Activated naive CD8-positive, alpha-beta T cell (primary cell): ENCODE results near the gene FGFBP2.

Experiments used
- H3K27ac Mint-ChIP-seq: one replicate; pipeline ENCODE4 v1.8.0; 2021; ENCODE audit warnings: mixed read lengths
- H3K27me3 Mint-ChIP-seq: one replicate; pipeline ENCODE4 v1.8.0; 2021; ENCODE audit warnings: mixed read lengths
- H3K36me3 Mint-ChIP-seq: one replicate; pipeline ENCODE4 v1.8.0; 2021; ENCODE audit warnings: mixed read lengths
- H3K4me1 Mint-ChIP-seq: one replicate; pipeline ENCODE4 v1.8.0; 2021; ENCODE audit warnings: low read depth, mixed read lengths
- H3K4me3 Mint-ChIP-seq: one replicate; pipeline ENCODE4 v1.8.0; 2021; ENCODE audit warnings: mild to moderate bottlenecking, mixed read lengths
- H3K9me3 Mint-ChIP-seq: one replicate; pipeline ENCODE4 v1.8.0; 2021; ENCODE audit warnings: low read depth, mixed read lengths

Gene FGFBP2

DNA sequence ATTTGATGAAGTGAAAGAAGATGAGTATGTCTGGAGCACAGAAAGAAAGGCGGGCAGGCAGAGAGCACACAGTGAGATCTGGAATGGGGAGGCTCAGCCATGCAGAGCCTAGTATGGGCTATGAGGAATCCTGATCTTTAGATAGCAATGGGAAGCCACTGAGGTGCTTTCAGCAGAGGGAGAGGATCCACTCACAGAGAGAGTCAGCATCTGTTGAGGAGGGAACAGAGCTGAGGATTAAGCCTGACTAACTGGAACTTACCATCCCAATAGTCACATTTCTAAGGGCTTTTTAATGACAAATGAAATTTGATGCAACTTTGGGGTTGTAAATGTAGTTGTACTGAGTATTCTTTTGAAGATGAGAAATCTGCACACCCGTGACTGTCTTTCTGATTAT, 20.6 kb upstream of the FGFBP2 start:
- H3K4me3 Mint-ChIP-seq: no peak overlapping the region
- H3K27me3 Mint-ChIP-seq: peaks cover 3% of the 10 kb centered on the region
- H3K36me3 Mint-ChIP-seq: no peaks in the 10 kb centered on the region
- H3K27ac Mint-ChIP-seq: no peak overlapping the region
- no peaks in the 10 kb centered on the region for H3K4me1 Mint-ChIP-seq
- H3K9me3 Mint-ChIP-seq: no peaks in the 10 kb centered on the region

DNA sequence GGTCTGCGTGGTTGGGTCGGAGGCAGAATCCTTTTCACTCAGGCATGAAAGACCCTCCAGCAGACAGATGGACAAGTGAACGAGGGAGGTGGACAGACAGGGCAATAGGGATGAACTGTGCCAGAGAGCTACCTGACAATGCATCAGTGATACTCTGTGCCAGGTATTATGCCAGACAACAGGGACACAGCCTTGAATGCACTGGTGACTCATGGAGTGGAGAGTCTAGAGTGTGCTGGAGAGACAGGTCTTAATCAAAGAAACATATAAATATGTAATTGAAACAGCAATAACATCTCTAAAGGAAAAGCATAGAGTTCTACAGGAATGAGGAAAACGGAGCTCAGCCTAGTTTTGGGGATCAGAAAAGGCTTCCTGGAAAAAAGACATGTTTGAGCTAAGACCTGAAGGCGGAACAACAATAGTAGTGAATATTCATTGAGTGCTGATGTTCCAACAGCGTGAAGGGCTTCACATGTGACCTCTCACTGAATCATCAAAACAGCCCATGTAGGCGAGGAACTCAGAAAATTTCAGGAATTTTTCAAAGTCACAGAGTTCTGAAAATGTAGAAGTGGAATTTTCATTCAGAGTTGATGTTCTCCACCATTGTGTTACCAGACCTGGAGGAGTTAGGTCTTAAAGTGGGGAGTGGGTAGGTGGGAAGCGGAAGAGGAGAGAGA, 20.0 kb upstream of the FGFBP2 start:
- H3K27me3 Mint-ChIP-seq: peaks cover 3% of the 10 kb centered on the region

DNA sequence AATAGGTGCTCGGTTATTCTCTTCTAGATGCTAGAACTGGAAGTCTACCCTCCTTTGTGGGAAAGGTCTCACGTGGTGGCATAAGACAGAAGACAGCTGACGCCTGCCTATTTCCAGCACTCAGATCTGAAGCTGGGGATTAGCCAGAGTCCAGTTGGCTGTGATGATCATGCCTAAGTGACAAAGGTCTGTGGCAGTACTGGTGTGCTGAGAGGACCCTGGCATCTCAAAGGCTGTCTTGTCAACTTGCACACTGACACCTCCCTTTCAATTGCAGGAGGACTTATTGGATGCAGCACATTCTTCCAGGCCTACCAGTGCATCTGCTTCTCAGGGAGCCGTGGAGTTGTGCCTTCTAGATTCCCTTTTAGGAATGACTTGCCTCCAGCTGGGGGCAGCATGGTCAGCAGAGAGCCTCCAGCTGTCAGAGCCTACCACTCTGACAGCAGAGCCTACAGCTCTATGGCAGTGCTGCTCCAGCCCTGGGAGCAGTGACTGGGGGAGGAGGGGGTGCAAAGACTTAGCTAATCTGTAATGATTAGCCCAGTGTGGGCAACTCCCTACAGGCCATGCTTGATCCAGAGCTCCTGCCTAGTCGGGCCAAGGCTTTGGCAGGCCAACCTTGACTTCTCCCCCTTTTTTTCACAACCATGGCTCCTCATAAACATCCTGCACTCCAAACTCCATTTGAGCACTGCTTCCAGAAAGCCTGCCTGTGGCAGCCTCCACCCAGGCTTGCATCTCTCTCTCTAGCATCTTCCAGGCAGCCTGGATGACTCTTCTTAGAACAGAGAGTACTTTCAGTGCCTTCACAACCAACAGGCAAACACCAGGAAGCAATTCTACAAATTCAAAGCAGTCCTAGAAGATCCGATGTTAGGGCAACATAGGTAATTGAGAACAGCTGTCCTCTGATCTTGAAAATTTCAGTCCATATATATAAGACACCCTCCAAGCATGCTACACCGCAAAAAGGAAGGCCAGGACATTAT, 13.8 kb upstream of the FGFBP2 start:
- H3K27ac Mint-ChIP-seq: no peak overlapping the region

More for the DNA sequence above, 20.0 kb upstream of the FGFBP2 start:
- Mint-ChIP-seq H3K9me3 (no peaks in the 10 kb centered on the region), H3K4me3 (no peak overlapping the region), H3K36me3 (no peaks in the 10 kb centered on the region), H3K27ac (no peak overlapping the region), H3K4me1 (no peaks in the 10 kb centered on the region)

DNA sequence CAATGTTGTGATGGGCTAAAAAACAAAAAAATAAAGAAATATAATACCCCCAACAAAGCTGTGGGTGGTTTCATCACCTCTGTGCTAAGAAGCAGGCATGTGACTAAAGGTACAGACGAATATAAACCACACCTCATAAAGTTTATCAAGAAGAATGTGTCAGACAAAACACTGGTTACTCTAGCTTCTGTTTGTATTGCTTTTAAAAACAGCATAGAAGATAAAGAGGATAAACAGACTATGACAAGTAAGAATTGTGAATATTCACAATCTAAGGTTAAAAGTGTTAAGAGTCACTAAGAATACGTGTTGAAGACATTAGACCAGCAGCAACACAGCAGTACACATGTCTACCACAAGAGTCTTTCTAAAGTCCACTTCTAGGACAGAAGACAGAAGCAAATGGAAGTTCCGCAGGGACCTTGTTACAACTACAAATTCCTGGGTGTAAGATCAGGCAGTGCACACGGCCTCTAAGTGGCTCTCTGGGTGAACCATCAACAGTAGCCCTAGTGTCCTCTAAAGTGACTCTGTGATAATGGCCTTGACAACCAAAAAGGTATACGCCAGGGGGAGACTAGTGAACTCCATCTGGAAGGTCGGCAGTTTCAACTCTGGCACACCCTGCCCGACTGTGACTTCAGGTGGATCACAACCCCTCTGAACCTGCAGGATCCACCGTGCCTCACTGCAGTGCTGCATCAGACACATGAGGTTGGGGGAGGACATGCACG, 8.3 kb upstream of the FGFBP2 start:
- Mint-ChIP-seq H3K4me3 (no peak overlapping the region), H3K27me3 (no peaks in the 10 kb centered on the region), H3K4me1 (no peaks in the 10 kb centered on the region), H3K9me3 (no peaks in the 10 kb centered on the region), H3K36me3 (no peaks in the 10 kb centered on the region), H3K27ac (no peak overlapping the region)

More for the DNA sequence above, 13.8 kb upstream of the FGFBP2 start:
- no peaks in the 10 kb centered on the region for H3K36me3 Mint-ChIP-seq
- no peaks in the 10 kb centered on the region for H3K9me3 Mint-ChIP-seq
- H3K4me3 Mint-ChIP-seq: no peak overlapping the region
- peaks cover 4% of the 10 kb centered on the region for H3K27me3 Mint-ChIP-seq
- no peaks in the 10 kb centered on the region for H3K4me1 Mint-ChIP-seq

DNA sequence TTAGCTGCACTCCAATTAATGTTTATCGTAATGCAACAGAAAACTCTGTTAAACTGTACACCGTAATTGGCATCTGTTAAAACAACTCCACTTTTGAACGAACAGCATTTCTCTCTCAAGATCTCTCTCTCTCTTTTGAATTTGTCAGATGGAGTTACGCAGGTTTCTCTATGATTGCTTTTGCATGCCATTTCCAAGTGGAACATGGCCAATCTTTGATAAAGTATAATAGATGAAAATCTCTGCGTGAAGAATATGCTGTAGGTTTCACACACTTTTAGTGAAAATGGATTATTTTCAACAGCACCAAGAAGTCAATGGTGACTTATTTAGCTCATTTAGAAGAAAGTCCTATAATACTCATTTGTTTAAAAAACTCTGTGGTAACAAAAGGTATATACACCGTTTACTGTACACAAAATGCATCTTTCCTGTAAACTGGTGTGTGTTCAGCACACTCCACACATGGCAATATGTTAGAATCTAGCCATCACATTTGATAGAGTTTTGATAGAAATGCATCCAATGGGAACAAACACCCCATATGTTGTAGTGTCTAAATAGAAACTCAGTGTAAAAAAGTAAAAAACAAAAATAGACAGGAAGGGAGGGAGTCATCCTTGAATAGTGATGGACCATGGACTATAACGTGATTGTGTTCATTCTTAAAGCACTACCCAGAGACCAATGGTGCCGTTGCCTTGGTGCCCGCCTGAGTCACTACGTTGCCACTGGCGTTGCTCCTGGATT, 5.8 kb upstream of the FGFBP2 start:
- H3K36me3 Mint-ChIP-seq: no peaks in the 10 kb centered on the region
- no peaks in the 10 kb centered on the region for H3K27me3 Mint-ChIP-seq
- no peak overlapping the region for H3K4me3 Mint-ChIP-seq
- H3K9me3 Mint-ChIP-seq: no peaks in the 10 kb centered on the region
- peaks cover 5% of the 10 kb centered on the region for H3K4me1 Mint-ChIP-seq
- no peak overlapping the region for H3K27ac Mint-ChIP-seq

DNA sequence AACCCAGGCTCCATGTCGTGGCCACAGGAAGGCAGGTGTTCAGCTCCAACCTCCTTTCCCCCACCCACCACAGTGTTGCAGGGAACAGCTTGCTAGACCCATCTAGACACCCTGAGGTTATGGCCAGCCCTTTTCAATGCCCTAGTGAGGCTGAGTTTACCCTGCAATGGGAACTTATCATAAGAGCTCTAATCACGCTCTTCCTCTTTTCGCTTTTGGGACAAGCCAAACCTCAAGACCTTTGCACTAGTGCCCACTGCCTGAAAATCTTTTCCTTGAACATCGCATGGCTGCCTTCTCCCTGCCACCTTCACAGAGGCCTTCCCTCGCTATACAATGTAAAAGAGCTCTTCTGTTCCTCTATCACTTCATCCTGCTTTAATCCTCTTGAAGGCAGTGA, 2.4 kb upstream of the FGFBP2 start:
- peaks cover 30% of the 10 kb centered on the region for H3K4me1 Mint-ChIP-seq
- no peak overlapping the region for H3K27ac Mint-ChIP-seq
- H3K27me3 Mint-ChIP-seq: no peaks in the 10 kb centered on the region
- no peaks in the 10 kb centered on the region for H3K36me3 Mint-ChIP-seq
- no peak overlapping the region for H3K4me3 Mint-ChIP-seq
- no peaks in the 10 kb centered on the region for H3K9me3 Mint-ChIP-seq

DNA sequence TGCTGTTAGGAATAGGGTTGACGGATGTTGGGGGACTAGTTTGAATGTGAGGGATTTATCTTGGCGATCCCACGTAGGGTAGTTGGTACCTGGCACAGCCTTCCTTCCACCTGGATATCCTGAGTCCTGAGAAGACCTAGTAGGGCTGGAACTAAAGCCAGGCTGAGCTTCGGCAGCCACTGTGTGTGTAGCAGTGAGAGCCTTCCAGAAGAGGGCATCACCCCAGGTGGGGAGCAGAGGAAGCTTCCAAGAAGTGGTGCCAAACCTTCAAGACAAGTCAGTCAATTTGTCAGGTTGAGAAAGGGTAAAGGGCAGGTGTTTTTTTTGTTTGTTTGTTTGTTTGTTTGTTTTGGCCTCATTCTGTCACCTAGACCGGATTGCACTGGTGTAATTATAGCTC, 1.2 kb upstream of the FGFBP2 start:
- no peaks in the 10 kb centered on the region for H3K27me3 Mint-ChIP-seq
- H3K27ac Mint-ChIP-seq: peak overlapping the region; percentile 55
- H3K4me3 Mint-ChIP-seq: no peak overlapping the region
- peaks cover 30% of the 10 kb centered on the region for H3K4me1 Mint-ChIP-seq
- no peaks in the 10 kb centered on the region for H3K9me3 Mint-ChIP-seq
- H3K36me3 Mint-ChIP-seq: no peaks in the 10 kb centered on the region

DNA sequence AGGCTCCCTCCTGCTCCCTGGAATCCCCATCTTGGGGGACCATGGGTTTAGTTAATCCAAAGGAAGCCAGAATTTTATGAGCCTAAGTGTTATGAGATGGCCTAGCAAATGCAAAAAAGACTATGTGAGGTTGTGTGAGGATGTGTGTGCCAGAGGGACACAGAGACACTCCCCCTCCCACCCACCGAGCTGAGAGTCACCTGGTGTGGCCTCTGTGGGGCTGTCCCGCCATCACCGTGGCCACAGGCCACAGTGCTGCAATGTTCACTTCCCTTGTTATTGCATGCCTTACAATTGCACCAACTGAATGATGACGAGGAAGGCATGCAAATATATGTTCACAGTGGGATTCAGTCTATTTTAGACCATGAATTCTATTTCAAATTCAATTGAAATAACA, 601 bp upstream of the FGFBP2 start:
- H3K4me3 Mint-ChIP-seq: peak overlapping the region; percentile 78
- H3K36me3 Mint-ChIP-seq: no peaks in the 10 kb centered on the region
- no peaks in the 10 kb centered on the region for H3K27me3 Mint-ChIP-seq
- peak overlapping the region; percentile 85 for H3K27ac Mint-ChIP-seq
- H3K9me3 Mint-ChIP-seq: no peaks in the 10 kb centered on the region
- peaks cover 30% of the 10 kb centered on the region for H3K4me1 Mint-ChIP-seq

DNA sequence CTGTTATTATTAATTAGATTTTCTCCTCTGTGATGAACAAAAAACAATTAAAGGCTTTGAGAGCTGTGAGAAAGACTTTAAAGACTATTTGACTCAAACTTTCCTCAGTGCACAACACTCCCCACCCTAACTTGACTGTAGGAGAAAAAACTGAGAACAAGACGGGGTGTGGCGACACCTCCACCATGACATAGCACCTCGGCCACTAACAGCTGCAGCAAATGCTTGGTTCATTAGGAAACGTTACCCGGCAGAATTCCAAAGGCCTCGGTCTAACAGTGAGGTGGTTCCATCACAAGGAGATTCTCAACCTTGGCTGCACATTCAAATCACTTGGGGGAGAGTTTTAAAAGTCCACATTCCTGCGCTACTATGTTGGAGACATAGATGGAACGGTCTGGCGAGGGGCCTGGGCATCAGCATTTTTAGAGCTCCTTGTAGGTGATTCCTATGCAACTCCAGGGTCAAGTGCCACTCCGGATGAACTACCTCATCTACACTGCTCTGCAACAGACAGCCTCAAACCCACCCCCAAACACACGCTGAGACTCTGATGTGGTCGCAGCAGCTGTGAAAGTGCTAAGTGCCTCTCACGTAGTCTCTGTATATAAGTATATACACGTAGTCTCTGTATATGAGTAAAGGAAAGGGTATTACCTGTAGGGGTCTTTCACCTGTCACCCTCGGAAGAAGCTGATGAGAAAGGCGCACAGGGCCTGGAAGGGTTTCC, 1.0 kb downstream of the FGFBP2 start:
- Mint-ChIP-seq H3K36me3 (no peaks in the 10 kb centered on the region), H3K27ac (peak overlapping the region; percentile 78), H3K4me1 (peaks cover 30% of the 10 kb centered on the region), H3K4me3 (peak overlapping the region; percentile 62), H3K27me3 (no peaks in the 10 kb centered on the region), H3K9me3 (no peaks in the 10 kb centered on the region)

DNA sequence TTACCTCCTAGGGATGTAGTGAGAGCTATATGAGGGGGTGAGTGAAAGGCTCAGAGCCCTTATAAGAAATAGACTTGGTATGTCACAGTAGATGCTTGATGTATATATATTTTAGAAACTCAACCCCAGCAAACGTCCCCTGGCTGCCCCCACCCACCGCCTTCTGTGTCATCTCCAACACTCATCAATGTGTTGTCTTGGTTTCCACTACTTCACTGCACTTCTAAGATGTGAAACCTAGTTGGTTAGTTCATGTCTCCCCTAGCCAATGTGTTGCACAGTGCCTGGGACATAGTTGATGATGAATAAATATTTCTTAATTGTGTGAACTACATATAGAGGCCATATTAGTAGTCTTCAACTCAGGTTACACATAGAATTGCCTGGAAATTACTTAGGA, 4.4 kb downstream of the FGFBP2 start:
- Mint-ChIP-seq H3K4me3 (no peak overlapping the region), H3K36me3 (no peaks in the 10 kb centered on the region), H3K9me3 (no peaks in the 10 kb centered on the region), H3K27ac (peak overlapping the region; percentile 8), H3K4me1 (peaks cover 24% of the 10 kb centered on the region), H3K27me3 (no peaks in the 10 kb centered on the region)

DNA sequence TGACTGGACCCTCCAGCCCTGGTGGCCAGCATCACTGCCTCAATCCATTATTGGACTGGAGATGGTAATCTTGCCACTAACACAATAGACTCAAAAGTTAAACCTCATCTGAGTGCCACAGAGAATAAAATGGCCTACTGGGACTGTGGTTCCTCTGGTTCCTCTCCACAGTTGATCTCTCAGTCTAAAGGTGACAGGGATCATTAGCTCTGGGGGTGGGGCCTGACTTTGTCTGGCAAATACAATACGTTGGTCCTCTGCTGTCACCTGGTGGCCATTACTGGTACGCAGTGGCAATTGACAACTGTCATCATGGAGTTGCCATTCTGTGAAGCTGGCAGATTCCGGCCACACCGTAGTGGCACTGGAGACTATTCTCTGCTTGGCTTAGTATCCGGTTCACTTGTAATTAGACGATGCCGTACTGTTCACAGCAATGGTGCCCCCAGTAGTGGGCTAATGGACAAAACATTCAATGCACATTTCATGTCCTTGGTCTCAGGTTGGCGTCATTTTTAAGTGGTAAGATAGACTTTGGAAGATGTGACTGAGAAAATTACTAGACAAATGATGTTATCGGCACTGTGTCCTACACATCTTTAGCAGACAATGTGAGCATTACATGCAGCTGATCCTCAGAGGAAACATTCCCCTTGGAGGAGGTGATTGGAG, 6.7 kb downstream of the FGFBP2 start:
- Mint-ChIP-seq H3K4me1 (peaks cover 2% of the 10 kb centered on the region), H3K4me3 (no peak overlapping the region), H3K27ac (no peak overlapping the region), H3K36me3 (no peaks in the 10 kb centered on the region), H3K9me3 (no peaks in the 10 kb centered on the region), H3K27me3 (no peaks in the 10 kb centered on the region)

DNA sequence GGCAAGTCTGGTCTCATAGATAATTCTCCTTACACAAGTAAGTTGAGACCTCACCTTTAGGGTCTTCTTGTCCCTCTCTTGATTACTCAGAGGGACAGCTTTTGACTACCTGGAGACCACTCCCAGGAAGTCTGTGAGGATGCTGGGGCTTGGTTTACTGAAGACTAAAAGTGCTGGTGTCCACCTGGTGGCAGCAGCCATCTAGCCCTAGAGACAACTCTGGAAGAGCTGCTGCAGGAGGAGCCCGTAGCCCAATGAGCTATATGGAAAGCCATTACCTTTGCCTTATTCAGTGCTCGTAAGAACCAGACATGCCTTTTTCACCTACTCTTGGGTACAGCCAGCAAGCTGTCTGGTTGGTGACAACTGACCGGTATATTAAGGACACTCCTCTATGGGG, 7.3 kb downstream of the FGFBP2 start:
- Mint-ChIP-seq H3K27me3 (no peaks in the 10 kb centered on the region), H3K9me3 (no peaks in the 10 kb centered on the region), H3K4me1 (no peaks in the 10 kb centered on the region), H3K27ac (no peak overlapping the region), H3K36me3 (no peaks in the 10 kb centered on the region), H3K4me3 (no peak overlapping the region)

DNA sequence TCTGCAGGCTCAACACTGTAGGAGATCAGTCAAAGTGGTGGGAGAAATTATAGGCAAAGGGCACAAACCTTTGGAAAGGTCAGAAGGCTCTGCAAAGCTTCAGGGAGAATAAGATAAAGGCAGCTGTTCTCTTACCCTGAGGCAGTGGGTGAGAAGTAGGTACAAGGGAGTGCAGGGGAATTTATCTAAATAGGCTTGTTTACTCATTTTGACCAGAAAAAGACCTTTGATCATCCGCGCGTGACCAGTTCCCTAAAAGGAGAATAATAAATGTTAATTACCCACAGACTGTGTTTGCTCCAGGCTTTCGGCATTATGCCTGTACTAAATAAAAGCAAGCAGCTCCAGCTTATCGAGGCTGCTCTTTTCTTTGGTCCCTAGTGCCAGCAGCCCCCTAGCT, 9.3 kb downstream of the FGFBP2 start:
- no peak overlapping the region for H3K27ac Mint-ChIP-seq
- H3K27me3 Mint-ChIP-seq: no peaks in the 10 kb centered on the region
- no peak overlapping the region for H3K4me3 Mint-ChIP-seq
- H3K9me3 Mint-ChIP-seq: no peaks in the 10 kb centered on the region
- no peaks in the 10 kb centered on the region for H3K4me1 Mint-ChIP-seq
- H3K36me3 Mint-ChIP-seq: no peaks in the 10 kb centered on the region
